NCI-H748 (cell line): Measurements from ENCODE around the gene OR2AE1.

ENCODE experiments used
- DNase-seq: peaks from one replicate; lab custom pipeline; 2025; ENCODE audit not compliant: unreplicated experiment; lab: John Stamatoyannopoulos, UW

OR2AE1 gene

GRCh38 chr7:99860281-99861127 lies 16.3 kb downstream of the OR2AE1 start:
- no peak for DNase-seq

GRCh38 chr7:99855236-99855635 lies 21.6 kb downstream of the OR2AE1 start:
- DNase-seq = no peak

- DNase-seq = peak; percentile 35
Measured at GRCh38 chr7:99848420-99849216, 28.2 kb downstream of the OR2AE1 start.

- no peak for DNase-seq
Measured at GRCh38 chr7:99844328-99844727, 32.5 kb downstream of the OR2AE1 start.

- DNase-seq = no peak
Measured at GRCh38 chr7:99843808-99844207, 33.0 kb downstream of the OR2AE1 start.

GRCh38 chr7:99842926-99843325 lies 33.9 kb downstream of the OR2AE1 start:
- DNase-seq = no peak

- DNase-seq = peak; percentile 59
Measured at GRCh38 chr7:99840136-99840869, 36.5 kb downstream of the OR2AE1 start.

GRCh38 chr7:99839287-99840021 lies 37.4 kb downstream of the OR2AE1 start:
- peak; percentile 95 for DNase-seq

- DNase-seq = no peak
Measured at GRCh38 chr7:99837649-99838361, 39.0 kb downstream of the OR2AE1 start.

- DNase-seq = no peak
Measured at GRCh38 chr7:99835189-99835588, 41.6 kb downstream of the OR2AE1 start.

GRCh38 chr7:99834382-99834781 lies 42.5 kb downstream of the OR2AE1 start:
- no peak for DNase-seq

GRCh38 chr7:99833289-99833877 lies 43.5 kb downstream of the OR2AE1 start:
- DNase-seq = no peak

GRCh38 chr7:99831595-99831994 lies 45.2 kb downstream of the OR2AE1 start:
- no peak for DNase-seq

- DNase-seq = no peak
Measured at GRCh38 chr7:99829524-99830160, 47.2 kb downstream of the OR2AE1 start.

- no peak for DNase-seq
Measured at GRCh38 chr7:99828811-99829210, 48.0 kb downstream of the OR2AE1 start.

- no peak for DNase-seq
Measured at GRCh38 chr7:99827040-99827778, 49.6 kb downstream of the OR2AE1 start.
